Fibroblast of upper back skin (primary cell): ENCODE data around the gene MAD1L1.
A peak's percentile ranks its signal among the peaks of the same experiment; 100 is the strongest.
"Not testable (repeated sequence)": the region's sequence is repeated elsewhere in the genome, so short reads cannot be mapped to it uniquely, and the experiment has no call there.

ENCODE experiments used
- DNase-seq: peaks from one replicate; pipeline ENCODE4 v3.0.0-alpha.2; 2013

Gene MAD1L1

GRCh38 chr7:2080477-2080876, 152.3 kb downstream of the MAD1L1 start:
- DNase-seq: no peak

DNA sequence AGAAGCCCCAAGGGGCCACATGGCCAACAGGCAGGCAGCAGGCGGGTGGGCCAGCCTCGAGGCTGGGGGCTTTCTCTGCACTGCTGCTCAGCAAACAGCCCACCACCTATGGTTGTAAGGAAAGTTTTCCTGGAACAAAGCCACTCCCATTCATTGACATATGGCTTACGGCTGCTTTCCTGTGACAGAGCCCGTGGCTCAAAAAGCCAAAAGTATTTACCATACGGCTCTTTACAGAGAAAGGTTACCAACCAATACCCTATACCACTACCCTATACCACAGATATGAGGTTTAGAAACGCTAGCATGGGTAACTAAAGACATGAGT, 152.7 kb downstream of the MAD1L1 start:
- no peak for DNase-seq

- DNase-seq: no peak
These were observed 153.2 kb downstream of the MAD1L1 start for GRCh38 chr7:2079332-2080059.

DNA sequence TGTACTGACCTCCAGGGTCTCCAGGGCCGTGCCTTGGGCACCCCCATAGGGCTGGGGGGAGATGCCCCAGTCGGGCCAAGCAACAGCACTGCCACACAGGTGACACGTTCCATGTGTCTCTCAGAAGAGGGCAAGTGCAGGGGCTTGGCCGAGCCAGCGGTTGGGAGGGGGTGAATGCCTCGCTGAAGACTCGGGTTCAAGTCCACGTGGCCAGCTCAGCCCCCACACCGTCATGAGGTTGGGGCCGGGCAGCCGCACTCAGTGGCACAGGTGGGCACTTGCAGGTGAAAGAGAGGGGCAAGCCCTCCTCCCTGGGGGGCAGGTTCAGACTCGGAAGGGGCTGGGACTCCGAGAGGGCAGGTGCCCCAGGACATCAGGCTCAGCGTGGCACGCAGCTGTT, 153.8 kb downstream of the MAD1L1 start:
- DNase-seq: no peak

DNA sequence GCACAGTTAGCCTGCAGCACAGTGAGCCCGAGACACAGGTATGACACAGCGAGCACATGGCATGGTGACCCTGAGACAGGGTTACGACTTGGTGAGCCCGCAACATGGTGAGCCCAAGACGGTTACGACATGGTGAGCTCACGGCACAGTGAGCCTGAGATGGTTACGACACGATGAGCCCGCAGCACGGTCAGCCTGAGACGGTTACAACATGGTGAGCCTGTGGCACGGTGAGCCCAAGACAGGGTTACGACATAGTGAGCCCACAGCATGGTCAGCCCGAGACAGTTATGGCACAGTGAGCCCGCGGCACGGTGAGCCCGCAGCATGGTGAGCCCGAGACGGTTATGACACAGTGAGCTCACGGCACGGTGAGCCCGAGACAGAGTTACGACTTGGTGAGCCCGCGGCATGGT, 156.1 kb downstream of the MAD1L1 start:
- no peak for DNase-seq

DNA sequence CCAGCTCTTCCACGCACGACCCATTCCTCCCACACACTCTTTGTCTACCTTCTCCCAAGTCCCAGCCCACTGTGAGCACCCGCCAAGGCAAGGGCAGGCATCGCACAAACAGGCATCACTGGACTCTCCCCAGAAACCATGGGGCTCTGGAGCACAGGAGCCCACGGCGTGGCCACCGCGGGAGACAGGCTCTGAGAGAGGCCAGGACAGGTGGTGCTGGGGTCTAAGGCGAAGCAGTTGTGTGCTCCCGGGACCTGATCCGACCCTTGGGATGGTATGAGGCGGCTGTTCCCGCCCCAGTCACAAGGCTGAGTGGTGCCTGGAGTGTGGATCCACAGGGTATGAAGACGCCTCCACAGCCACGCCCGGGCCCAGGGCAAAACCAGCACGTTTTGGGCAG, 156.9 kb downstream of the MAD1L1 start:
- no peak for DNase-seq

GRCh38 chr7:2074691-2075090, 158.1 kb downstream of the MAD1L1 start:
- no peak for DNase-seq

- DNase-seq: no peak
These were observed 159.9 kb downstream of the MAD1L1 start for GRCh38 chr7:2072798-2073197.

- no peak for DNase-seq
These were observed 160.7 kb downstream of the MAD1L1 start for GRCh38 chr7:2072042-2072441.

- no peak for DNase-seq
These were observed 161.5 kb downstream of the MAD1L1 start for GRCh38 chr7:2071133-2071832.

DNA sequence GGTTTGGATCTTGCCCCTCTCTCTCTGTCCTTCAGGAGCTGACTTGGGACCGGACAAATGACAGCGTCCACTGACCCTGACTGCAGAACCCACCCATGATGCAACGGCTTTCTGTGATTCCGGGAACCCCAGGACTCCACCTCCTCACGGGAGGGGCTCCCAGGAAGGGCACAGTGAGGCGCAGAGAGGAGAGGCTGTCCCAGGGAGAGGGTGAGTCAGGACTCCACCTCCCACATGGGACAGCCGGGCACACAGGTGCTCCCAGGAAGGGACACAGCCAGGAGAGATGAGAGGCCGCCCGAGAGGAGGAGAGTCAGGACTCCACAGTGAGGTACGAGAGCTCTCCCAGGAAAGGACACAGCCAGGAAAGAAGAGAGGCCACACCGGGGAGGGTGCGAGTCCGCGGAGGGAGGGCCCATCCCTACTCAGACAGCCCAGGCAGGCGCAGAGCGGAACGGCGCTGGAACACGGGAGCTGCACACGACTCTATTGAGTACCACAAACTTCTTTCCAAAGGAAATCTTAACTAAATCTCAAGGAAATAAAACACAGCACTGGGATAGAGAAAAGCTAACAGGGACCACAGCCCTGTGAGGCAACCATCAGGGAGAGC, 162.5 kb downstream of the MAD1L1 start:
- no peak for DNase-seq

GRCh38 chr7:2069472-2069860, 163.3 kb downstream of the MAD1L1 start:
- peak; percentile 59 for DNase-seq

DNA sequence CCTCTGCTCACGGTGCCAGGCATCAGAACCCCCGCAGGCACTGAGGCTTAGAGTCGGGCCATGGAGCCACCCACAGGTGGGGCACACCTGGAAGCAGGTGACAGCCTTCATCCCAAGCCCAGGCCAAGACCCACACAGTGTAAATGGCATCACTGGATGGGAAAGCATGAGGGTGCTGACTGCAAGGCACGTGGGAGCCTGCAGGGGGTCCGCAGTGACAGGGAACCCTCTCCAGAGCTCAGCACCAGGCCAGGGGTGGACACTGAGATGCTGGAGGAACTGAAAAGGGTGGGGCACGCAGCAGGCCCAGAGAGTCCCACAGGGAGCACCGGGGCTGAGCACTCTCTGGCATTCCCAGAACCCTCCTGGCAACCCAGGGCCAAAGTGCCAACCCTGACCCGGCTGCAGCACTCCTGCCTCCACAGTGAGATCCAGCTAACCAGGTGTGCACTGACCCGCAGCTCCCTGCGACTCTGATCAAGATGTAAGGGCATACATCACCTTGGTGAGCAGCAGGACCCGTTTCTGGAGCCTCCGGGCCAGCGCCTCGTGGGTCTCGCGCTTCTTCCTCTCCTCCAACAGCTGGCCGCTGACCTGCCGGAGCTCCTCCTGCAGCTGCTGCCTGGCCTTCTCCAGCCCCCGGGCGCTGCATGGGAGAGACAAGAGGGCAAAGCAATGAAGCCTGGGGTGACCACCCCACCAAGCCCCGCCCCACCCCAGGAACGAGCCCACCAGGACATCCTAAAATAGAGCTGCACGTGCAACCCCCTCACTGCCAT, 163.9 kb downstream of the MAD1L1 start:
- DNase-seq: no peak

DNA sequence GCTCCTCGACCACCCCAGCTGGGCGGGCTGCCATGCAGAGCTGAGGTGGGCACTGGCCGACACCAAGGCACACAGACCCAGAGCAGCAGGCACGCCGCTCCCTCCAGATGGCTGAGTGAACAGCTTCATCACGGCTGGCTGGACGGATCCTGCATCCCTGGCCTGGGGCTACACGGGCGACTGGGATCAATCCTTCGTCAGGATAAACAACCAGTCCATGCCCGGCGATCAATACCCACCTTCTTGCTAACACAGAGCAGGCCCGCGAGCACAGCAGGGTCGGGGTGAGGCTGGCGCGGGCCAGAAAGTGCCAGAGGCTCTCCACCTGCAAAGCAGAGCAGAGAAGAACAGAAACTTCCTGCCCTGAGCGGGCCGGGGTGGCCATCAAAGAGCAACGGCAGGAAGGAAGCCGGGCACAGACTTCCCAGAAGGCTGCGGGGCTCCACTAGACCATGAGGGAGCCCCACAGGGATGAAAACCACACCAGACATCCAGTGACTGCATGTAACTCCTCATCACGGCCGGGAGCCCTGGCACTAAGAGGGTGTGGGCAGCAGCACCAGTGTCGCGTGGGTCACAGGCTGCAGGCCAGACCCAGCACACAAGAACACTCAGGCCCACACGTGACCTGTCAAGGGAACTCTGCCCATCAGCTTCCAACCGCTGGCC, 166.4 kb downstream of the MAD1L1 start:
- no peak for DNase-seq

DNA sequence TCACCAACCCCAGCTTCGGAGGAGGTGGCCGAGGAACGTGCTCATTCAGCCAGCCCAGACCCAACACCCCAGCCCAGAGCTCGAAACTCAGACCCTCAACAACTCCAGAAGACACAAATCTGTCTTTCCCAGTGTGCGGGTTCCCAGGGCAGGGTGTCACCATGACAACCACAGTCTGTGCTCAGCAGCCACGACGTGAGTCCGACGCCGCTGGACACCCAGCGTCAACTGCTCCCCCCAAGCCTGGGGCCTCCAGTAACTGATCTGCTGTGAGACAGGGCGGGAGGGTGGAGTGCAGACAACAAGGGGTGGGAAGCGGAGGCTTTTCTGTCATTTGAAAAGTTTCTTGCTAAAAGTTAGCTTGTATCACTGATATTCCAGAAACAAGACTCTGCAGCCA, 167.2 kb downstream of the MAD1L1 start:
- DNase-seq: no peak

GRCh38 chr7:2063563-2064260, 169.0 kb downstream of the MAD1L1 start:
- peak; percentile 8 for DNase-seq

GRCh38 chr7:2062648-2063047, 170.1 kb downstream of the MAD1L1 start:
- no peak for DNase-seq

GRCh38 chr7:2060701-2061100, 172.0 kb downstream of the MAD1L1 start:
- DNase-seq: no peak

DNA sequence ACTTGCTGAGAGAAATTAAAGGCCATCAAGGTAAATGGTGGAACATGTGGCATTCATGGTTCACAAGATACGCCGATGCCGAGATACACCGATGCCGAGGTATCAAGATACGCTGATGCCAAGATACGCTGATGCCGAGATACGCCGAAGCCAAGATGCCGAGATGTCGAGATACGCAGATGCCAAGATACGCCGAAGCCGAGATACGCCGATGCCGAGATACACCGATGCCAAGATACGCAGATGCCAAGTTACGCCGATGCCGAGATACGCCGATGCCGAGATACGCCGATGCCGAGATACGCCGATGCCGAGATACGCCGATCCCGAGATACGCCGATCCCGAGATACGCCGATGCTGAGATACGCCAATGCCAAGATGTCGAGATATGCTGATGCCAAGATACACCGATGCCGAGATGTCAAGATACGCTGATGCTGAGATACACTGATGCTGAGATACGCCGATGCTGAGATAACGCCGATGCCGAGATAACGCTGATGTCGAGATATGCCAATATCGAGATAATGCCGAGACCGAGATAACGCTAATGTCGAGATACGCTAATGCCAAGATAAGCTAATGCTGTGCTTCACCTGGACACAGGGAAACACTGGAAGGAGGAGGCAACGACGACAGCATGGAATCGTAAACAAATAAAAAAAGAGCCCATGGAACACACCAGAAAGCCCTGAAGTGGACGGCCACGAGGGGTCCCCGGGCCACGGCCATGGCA, 172.6 kb downstream of the MAD1L1 start:
- no peak for DNase-seq

DNA sequence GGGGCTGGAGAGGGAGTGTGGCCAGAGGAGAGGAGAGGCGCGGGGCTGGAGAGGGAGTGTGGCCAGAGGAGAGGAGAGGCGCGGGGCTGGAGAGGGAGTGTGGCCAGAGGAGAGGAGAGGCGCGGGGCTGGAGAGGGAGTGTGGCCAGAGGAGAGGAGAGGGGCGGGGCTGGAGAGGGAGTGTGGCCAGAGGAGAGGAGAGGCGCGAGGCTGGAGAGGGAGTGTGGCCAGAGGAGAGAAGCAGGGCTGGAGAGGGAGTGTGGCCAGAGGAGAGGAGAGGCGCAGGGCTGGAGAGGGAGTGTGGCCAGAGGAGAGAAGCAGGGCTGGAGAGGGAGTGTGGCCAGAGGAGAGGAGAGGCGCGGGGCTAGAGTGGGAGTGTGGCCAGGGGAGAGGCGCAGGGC, 174.5 kb downstream of the MAD1L1 start:
- DNase-seq: not testable (repeated sequence)

GRCh38 chr7:2055956-2056355, 176.8 kb downstream of the MAD1L1 start:
- no peak for DNase-seq

GRCh38 chr7:2054927-2055326, 177.8 kb downstream of the MAD1L1 start:
- no peak for DNase-seq
